C4-2B (cell line): ENCODE data around the gene KLK11.

Experiments
- ZFX ChIP-seq: fragments of 450-650 bp; IDR thresholded peaks from 2 replicates; pipeline ENCODE4 v1.6.1; 2017
- TF ChIP-seq, protein P1 (sequence below): fragments of 450-650 bp; conservative IDR thresholded peaks from 2 replicates; pipeline ENCODE4 v1.5.1; 2017; ENCODE audit warnings: mild to moderate bottlenecking

DNA sequence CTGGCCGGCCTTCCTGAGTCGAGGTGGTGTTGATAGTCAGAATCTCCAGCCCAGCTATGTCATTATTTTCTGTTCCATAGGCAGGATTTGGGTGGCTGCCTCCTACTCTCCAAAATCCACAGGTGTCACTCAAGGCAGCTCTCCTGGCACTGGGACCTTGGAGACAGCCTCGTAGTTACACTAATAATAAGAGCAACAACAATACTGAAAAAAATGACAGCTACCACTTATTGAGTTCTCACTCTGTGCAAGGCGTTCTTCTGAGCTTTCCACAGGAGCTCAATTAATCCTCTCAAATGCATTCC is 20.6 kb upstream of the KLK11 start:
- TF ChIP-seq, protein P1, sequence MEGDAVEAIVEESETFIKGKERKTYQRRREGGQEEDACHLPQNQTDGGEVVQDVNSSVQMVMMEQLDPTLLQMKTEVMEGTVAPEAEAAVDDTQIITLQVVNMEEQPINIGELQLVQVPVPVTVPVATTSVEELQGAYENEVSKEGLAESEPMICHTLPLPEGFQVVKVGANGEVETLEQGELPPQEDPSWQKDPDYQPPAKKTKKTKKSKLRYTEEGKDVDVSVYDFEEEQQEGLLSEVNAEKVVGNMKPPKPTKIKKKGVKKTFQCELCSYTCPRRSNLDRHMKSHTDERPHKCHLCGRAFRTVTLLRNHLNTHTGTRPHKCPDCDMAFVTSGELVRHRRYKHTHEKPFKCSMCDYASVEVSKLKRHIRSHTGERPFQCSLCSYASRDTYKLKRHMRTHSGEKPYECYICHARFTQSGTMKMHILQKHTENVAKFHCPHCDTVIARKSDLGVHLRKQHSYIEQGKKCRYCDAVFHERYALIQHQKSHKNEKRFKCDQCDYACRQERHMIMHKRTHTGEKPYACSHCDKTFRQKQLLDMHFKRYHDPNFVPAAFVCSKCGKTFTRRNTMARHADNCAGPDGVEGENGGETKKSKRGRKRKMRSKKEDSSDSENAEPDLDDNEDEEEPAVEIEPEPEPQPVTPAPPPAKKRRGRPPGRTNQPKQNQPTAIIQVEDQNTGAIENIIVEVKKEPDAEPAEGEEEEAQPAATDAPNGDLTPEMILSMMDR: no peak
- TF ChIP-seq ZFX: no peak
